OCI-LY7 (cell line): ENCODE data around the gene PCDH12. TPM values are rescaled to one million over a fixed set of nuclear protein-coding genes. Genes with fewer than 3 reads are reported as not detected.

ENCODE experiments used
- BruUV-seq: library from RNA; stranded (reverse); fragments of 400-500 nt; replicated peaks from 2 replicates; lab custom pipeline; 2021; lab: Mats Ljungman, UMichigan
- CTCF ChIA-PET: fragments of 300-600 bp; sonication (Branson Sonifier 250); formaldehyde crosslinking; loops from one replicate; lab custom pipeline; 2022; ENCODE audit warnings: antibody characterized with exemption; ENCODE audit not compliant: unreplicated experiment; lab: Charles Lee
- POLR2A ChIA-PET: fragments of 300-600 bp; sonication (Branson Sonifier 250); formaldehyde crosslinking; loops from one replicate; lab custom pipeline; 2022; ENCODE audit warnings: antibody characterized with exemption; lab: Charles Lee
- DNase-seq: peaks from one replicate; pipeline ENCODE4 v3.0.0-alpha.2; 2015; ENCODE audit warnings: low spot score
- H2AFZ ChIP-seq: fragments of 200-600 bp; sonication (generic), shearing (Covaris generic); 2 replicates; pipeline ENCODE4 v1.6.1; 2014; ENCODE audit warnings: mild to moderate bottlenecking, antibody characterized with exemption, low read length, moderate library complexity
- H3K27ac ChIP-seq: fragments of 200-600 bp; sonication (generic); 2 replicates; pipeline ENCODE4 v1.5.1; 2014; ENCODE audit warnings: mixed run types, low read depth, mild to moderate bottlenecking, moderate library complexity, low read length, inconsistent platforms; ENCODE audit not compliant: poor library complexity, severe bottlenecking
- H3K36me3 ChIP-seq: fragments of 200-600 bp; sonication (generic); 2 replicates; pipeline ENCODE4 v1.6.1; 2014; ENCODE audit warnings: mild to moderate bottlenecking, antibody characterized with exemption, low read length, moderate library complexity, mixed read lengths; ENCODE audit not compliant: insufficient read depth
- H3K4me1 ChIP-seq: fragments of 200-600 bp; sonication (generic); 2 replicates; pipeline ENCODE4 v1.5.1; 2014; ENCODE audit warnings: mild to moderate bottlenecking, low read length; ENCODE audit not compliant: insufficient read depth, poor library complexity, severe bottlenecking
- H3K4me2 ChIP-seq: fragments of 200-600 bp; sonication (generic); 2 replicates; pipeline ENCODE4 v1.6.1; 2014; ENCODE audit warnings: mild to moderate bottlenecking, low read length
- H3K4me3 ChIP-seq: fragments of 200-600 bp; sonication (generic); 2 replicates; pipeline ENCODE4 v1.5.1; 2014; ENCODE audit warnings: mild to moderate bottlenecking, low read depth, low read length; ENCODE audit not compliant: poor library complexity, severe bottlenecking
- H3K79me2 ChIP-seq: fragments of 200-600 bp; sonication (generic); 2 replicates; pipeline ENCODE4 v1.6.1; 2016; ENCODE audit warnings: low read depth, mild to moderate bottlenecking, low read length, moderate library complexity, mixed read lengths; ENCODE audit not compliant: insufficient read depth
- H3K9me2 ChIP-seq: fragments of 200-600 bp; sonication (generic); 2 replicates; pipeline ENCODE4 v1.6.1; 2016; ENCODE audit warnings: mild to moderate bottlenecking, low read length, mixed read lengths; ENCODE audit not compliant: insufficient read depth
- H3K9me3 ChIP-seq: fragments of 200-600 bp; sonication (generic); 2 replicates; pipeline ENCODE4 v1.6.1; 2014; ENCODE audit warnings: mild to moderate bottlenecking, mixed run types, low read length, mixed read lengths
- H4K20me1 ChIP-seq: fragments of 200-600 bp; sonication (generic); 2 replicates; pipeline ENCODE4 v1.6.1; 2014; ENCODE audit warnings: mild to moderate bottlenecking, antibody characterized with exemption, low read length, moderate library complexity, mixed read lengths; ENCODE audit not compliant: insufficient read depth
- EZH2phosphoT487 ChIP-seq: fragments of 200-600 bp; sonication (generic); IDR thresholded peaks from 2 replicates; pipeline ENCODE4 v1.6.1; 2018; ENCODE audit warnings: low read depth, borderline replicate concordance, mild to moderate bottlenecking, mixed run types, antibody characterized with exemption, low read length, moderate library complexity, mixed read lengths
- intact Hi-C: fragments of 100-400 bp; cut with micrococcal nuclease; formaldehyde crosslinking; loops from one replicate; pipeline ENCODE4 v1.10.0; 2022; ENCODE audit not compliant: unreplicated experiment
- total RNA-seq, 2 experiments: library from RNA; depleted of rRNA in 1 of 2; stranded (reverse); fragments of >200 nt in 1 of 2; shearing (Covaris generic) in 1 of 2; gene quantifications; 2 replicates each; pipeline ENCODE4 v1.2.3, GENCODE V29; 2014 to 2022
- TF ChIP-seq, protein P1 (sequence below): fragments of 200-600 bp; sonication (generic); conservative IDR thresholded peaks from 2 replicates; pipeline ENCODE4 v1.5.1; 2014; ENCODE audit warnings: mild to moderate bottlenecking, antibody characterized with exemption, low read length, moderate library complexity, mixed read lengths

The PCDH12 gene
- total RNA-seq, 2 experiments from 2014 or later, result 0.03 TPM; not detected in 1

- BruUV-seq, result no TSS peak
- no peak for TF ChIP-seq EZH2phosphoT487
- TF ChIP-seq, protein P1, sequence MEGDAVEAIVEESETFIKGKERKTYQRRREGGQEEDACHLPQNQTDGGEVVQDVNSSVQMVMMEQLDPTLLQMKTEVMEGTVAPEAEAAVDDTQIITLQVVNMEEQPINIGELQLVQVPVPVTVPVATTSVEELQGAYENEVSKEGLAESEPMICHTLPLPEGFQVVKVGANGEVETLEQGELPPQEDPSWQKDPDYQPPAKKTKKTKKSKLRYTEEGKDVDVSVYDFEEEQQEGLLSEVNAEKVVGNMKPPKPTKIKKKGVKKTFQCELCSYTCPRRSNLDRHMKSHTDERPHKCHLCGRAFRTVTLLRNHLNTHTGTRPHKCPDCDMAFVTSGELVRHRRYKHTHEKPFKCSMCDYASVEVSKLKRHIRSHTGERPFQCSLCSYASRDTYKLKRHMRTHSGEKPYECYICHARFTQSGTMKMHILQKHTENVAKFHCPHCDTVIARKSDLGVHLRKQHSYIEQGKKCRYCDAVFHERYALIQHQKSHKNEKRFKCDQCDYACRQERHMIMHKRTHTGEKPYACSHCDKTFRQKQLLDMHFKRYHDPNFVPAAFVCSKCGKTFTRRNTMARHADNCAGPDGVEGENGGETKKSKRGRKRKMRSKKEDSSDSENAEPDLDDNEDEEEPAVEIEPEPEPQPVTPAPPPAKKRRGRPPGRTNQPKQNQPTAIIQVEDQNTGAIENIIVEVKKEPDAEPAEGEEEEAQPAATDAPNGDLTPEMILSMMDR, result no peak
- H3K36me3 ChIP-seq, result no peaks in the 10 kb centered on the region
- H4K20me1 ChIP-seq, result no peaks in the 10 kb centered on the region
- no peak for DNase-seq
- H3K79me2 ChIP-seq, result no peaks in the 10 kb centered on the region
- intact Hi-C loops, result no loop called here
- no peak overlapping the region for H3K4me3 ChIP-seq
- H3K9me2 ChIP-seq, result no peaks in the 10 kb centered on the region
- H3K27ac ChIP-seq, result no peak overlapping the region
- ChIA-PET POLR2A (interaction anchor here (1.1 kb wide), 1 partner anchor 41 kb away, joined by 4 read pairs; no protein-coding TSS in a partner anchor), CTCF (no interaction called here)
- no peaks in the 10 kb centered on the region for H3K9me3 ChIP-seq
- peaks cover 50% of the 10 kb centered on the region for H3K4me1 ChIP-seq
- no peak overlapping the region for H2AFZ ChIP-seq
- H3K4me2 ChIP-seq, result peak overlapping the region; percentile 16; the same call in 1 of the 2 replicates
Observed at GRCh38 chr5:141957367-141957996, 520 bp downstream of the PCDH12 start.

GRCh38 chr5:141954194-141954593 is 3.8 kb downstream of the PCDH12 start:
- Histone ChIP-seq H3K4me2 (no peak overlapping the region), H3K36me3 (no peaks in the 10 kb centered on the region), H2AFZ (no peak overlapping the region), H3K4me3 (no peak overlapping the region), H3K27ac (no peak overlapping the region), H3K4me1 (peaks cover 29% of the 10 kb centered on the region), H4K20me1 (no peaks in the 10 kb centered on the region), H3K9me3 (no peaks in the 10 kb centered on the region), H3K9me2 (no peaks in the 10 kb centered on the region), H3K79me2 (no peaks in the 10 kb centered on the region)
- no TSS peak for BruUV-seq
- TF ChIP-seq, protein P1, result no peak
- no peak for TF ChIP-seq EZH2phosphoT487
- intact Hi-C loops, result no loop called here
- ChIA-PET POLR2A (interaction anchor here (1.0 to 1.9 kb wide), 3 partner anchors 10 to 63 kb away, joined by 4 to 5 read pairs (median 4); partner anchors contain the start of gene DELE1), CTCF (no interaction called here)
- peak; percentile 41 for DNase-seq

DNA sequence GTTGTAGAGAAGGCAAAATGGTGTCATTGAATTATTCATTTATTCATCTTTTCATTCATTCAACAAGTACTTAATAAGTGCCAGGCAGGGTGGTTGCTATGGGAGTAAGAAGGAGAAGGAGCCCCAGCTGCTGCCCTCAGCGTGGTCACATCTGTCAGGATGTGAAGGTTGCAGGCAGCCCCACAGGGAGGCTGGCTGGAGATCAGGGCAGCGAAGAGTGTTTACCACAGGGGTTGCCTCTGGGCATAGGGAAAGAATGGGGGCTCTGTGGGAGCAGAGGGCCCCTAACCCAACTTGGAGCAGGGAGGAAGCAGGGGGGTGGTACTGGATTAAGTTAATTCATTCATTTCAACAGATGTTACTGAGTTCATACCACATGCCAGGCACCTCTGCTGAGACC is 6.0 kb downstream of the PCDH12 start:
- no peaks in the 10 kb centered on the region for H4K20me1 ChIP-seq
- no peak overlapping the region for H3K4me2 ChIP-seq
- H3K27ac ChIP-seq, result no peak overlapping the region
- BruUV-seq, result no TSS peak
- POLR2A ChIA-PET, result no interaction called here
- DNase-seq, result no peak
- CTCF ChIA-PET, result no interaction called here
- H2AFZ ChIP-seq, result no peak overlapping the region
- intact Hi-C loops, result no loop called here
- H3K4me1 ChIP-seq, result peaks cover 14% of the 10 kb centered on the region
- no peaks in the 10 kb centered on the region for H3K36me3 ChIP-seq
- no peaks in the 10 kb centered on the region for H3K9me3 ChIP-seq
- H3K4me3 ChIP-seq, result no peak overlapping the region
- no peak for TF ChIP-seq EZH2phosphoT487
- TF ChIP-seq, protein P1, result no peak
- no peaks in the 10 kb centered on the region for H3K79me2 ChIP-seq
- no peaks in the 10 kb centered on the region for H3K9me2 ChIP-seq
